ENCODE data around the gene CHCHD3.

GRCh38 chr7:132964876-132965275 lies 117.0 kb downstream of the CHCHD3 start:
- TF ChIP-seq CTCF (IDR thresholded peaks at IDR 0.05) (no peak), POLR2A (IDR thresholded peaks at IDR 0.05) (no peak), EP300 (IDR thresholded peaks at IDR 0.05) (no peak)

Measured in tibial nerve (tissue), 4 donors.